PC-3 (cell line): Measurements from ENCODE around the gene WDR33.

ENCODE experiments used
- CTCF ChIP-seq: fragments of 300-600 bp; sonication (generic); conservative IDR thresholded peaks from 2 replicates; pipeline ENCODE4 v1.5.1; 2017; ENCODE audit warnings: antibody characterized with exemption, low read depth, mild to moderate bottlenecking, low read length
- EZH2 ChIP-seq: fragments of 300-600 bp; sonication (generic); IDR thresholded peaks from one replicate; pipeline ENCODE4 v1.6.1; 2017; ENCODE audit warnings: antibody characterized with exemption, mild to moderate bottlenecking, low read length; ENCODE audit not compliant: unreplicated experiment

GRCh38 chr2:127719301-127720218 is 91.4 kb downstream of the WDR33 start:
- TF ChIP-seq CTCF (no peak), EZH2 (no peak)
